ENCODE measurements around the gene OXSM. TPM values are rescaled to one million over a fixed set of nuclear protein-coding genes. Genes with fewer than 3 reads are reported as not detected.

OXSM gene
- 10 to 100 TPM in 3 of 4 donors, 1 to 10 TPM in 1; 5.0 to 13.5 (median 11.2) TPM for total RNA-seq

- TF ChIP-seq, protein P1, sequence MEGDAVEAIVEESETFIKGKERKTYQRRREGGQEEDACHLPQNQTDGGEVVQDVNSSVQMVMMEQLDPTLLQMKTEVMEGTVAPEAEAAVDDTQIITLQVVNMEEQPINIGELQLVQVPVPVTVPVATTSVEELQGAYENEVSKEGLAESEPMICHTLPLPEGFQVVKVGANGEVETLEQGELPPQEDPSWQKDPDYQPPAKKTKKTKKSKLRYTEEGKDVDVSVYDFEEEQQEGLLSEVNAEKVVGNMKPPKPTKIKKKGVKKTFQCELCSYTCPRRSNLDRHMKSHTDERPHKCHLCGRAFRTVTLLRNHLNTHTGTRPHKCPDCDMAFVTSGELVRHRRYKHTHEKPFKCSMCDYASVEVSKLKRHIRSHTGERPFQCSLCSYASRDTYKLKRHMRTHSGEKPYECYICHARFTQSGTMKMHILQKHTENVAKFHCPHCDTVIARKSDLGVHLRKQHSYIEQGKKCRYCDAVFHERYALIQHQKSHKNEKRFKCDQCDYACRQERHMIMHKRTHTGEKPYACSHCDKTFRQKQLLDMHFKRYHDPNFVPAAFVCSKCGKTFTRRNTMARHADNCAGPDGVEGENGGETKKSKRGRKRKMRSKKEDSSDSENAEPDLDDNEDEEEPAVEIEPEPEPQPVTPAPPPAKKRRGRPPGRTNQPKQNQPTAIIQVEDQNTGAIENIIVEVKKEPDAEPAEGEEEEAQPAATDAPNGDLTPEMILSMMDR (IDR thresholded peaks at IDR 0.05): no peak
- peak; percentile 95 to 96 (median 95) for TF ChIP-seq POLR2AphosphoS5 (IDR thresholded peaks at IDR 0.05)
- peak; percentile 90 for TF ChIP-seq EP300 (IDR thresholded peaks at IDR 0.05; ENCODE audit: low read depth)
- TF ChIP-seq POLR2A (IDR thresholded peaks at IDR 0.05): peak; percentile 86
- in situ Hi-C loops (cut with MboI; ENCODE audit: low pct_ligation_motif_present in 1 of 4, low pct_unique_long_range_greater_than_20kb in 1 of 4, low sequenced_read_pairs in 3 of 4): loop anchor here in 2 of 4 donors (10.0 to 25.0 kb wide), 2 partner anchors 125 to 128 kb away; partner anchors contain the start of gene TOP2B (in 2 of the 2)
- WGBS, 2 donors (ENCODE audit: low coverage in 1 of 2): 0 to 6% methylated on average over 5 to 55 of the region's 56 CpGs
- peak; percentile 95 for DNase-seq
- H3K27me3 ChIP-seq: no peaks in the 10 kb centered on the region
- H3K4me1 ChIP-seq: peaks cover 6 to 50% (median 20%) of the 10 kb centered on the region in 4 donors
- intact Hi-C loops (cut with DNase I; ENCODE audit: low total_unique reads): no loop called here
- no peaks in the 10 kb centered on the region for H3K36me3 ChIP-seq
- peak within 1 kb of the TSS; percentile 84 to 90 (median 88) for H3K27ac ChIP-seq
- peak within 1 kb of the TSS; percentile 40 to 67 (median 52) for H3K4me3 ChIP-seq
- no peaks in the 10 kb centered on the region for H3K9me3 ChIP-seq
Measured at GRCh38 chr3:25789596-25790556, at the start of gene OXSM. TSS of gene OXSM (plus strand) at chr3:25790090. CDS start at chr3:25791021, 931 bp downstream.

DNA sequence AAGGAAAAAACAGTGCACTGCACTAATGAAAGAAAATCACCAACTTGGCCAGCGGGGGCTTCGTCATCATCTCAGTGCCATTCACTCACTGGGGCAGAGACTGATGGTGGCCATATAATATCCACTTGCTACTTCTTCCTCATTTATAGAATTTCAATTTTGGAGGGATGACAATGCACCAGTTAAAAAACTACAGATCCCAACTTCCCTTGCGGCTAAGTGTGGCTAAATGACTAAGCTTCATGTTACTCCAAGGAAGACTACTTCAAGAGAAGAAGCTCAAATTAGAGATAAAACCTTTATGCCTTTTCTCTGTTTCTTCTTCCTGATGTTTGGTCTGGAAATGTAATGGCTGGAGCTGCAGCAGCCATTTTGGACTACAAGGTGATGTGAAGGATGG lies 45.4 kb upstream of the OXSM start:
- no peak for DNase-seq
- Histone ChIP-seq H3K4me3 (no peak overlapping the region), H3K27me3 (no peaks in the 10 kb centered on the region), H3K4me1 (no peaks in the 10 kb centered on the region), H3K9me3 (no peaks in the 10 kb centered on the region), H3K36me3 (peaks cover 0 to 25% (median 7%) of the 10 kb centered on the region in 4 donors), H3K27ac (no peak overlapping the region)
- in situ Hi-C loops (cut with MboI; ENCODE audit: low pct_ligation_motif_present in 1 of 4, low pct_unique_long_range_greater_than_20kb in 1 of 4, low sequenced_read_pairs in 3 of 4) (no loop called here), intact Hi-C loops (cut with DNase I; ENCODE audit: low total_unique reads) (no loop called here)
- WGBS, 2 donors (ENCODE audit: low coverage in 1 of 2): 95 to 99% methylated on average over 3 of the region's 3 CpGs
- no peak for TF ChIP-seq EP300 (IDR thresholded peaks at IDR 0.05; ENCODE audit: low read depth)
- TF ChIP-seq POLR2A (IDR thresholded peaks at IDR 0.05): no peak
- TF ChIP-seq, protein P1 (IDR thresholded peaks at IDR 0.05): no peak
- no peak for TF ChIP-seq POLR2AphosphoS5 (IDR thresholded peaks at IDR 0.05)

DNA sequence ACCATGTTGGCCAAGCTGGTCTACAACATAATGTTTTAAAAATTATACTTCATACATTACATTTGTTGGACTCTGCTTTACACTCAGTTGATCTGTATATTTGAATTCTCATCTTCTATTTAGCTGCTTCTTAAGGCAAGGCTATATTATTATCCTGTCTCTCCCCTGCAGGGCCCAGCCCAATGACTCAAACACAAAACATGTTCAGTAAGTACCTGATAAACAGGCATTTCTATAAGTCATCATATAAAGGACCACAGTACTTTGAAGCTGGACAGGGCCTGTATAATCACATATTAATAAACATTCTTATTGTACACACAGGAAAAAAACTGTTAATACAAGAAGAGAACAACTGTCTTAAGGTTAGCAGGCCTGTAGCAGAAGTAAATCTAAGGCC lies 42.9 kb upstream of the OXSM start:
- Histone ChIP-seq H3K27ac (no peak overlapping the region), H3K4me1 (no peaks in the 10 kb centered on the region), H3K36me3 (peaks cover 0 to 40% (median 15%) of the 10 kb centered on the region in 4 donors), H3K27me3 (no peaks in the 10 kb centered on the region), H3K9me3 (no peaks in the 10 kb centered on the region), H3K4me3 (no peak overlapping the region)
- TF ChIP-seq, protein P1 (IDR thresholded peaks at IDR 0.05): no peak
- TF ChIP-seq EP300 (IDR thresholded peaks at IDR 0.05; ENCODE audit: low read depth): no peak
- TF ChIP-seq POLR2A (IDR thresholded peaks at IDR 0.05): no peak
- TF ChIP-seq POLR2AphosphoS5 (IDR thresholded peaks at IDR 0.05): no peak
- intact Hi-C loops (cut with DNase I; ENCODE audit: low total_unique reads): no loop called here
- DNase-seq: no peak
- in situ Hi-C loops (cut with MboI; ENCODE audit: low pct_ligation_motif_present in 1 of 4, low pct_unique_long_range_greater_than_20kb in 1 of 4, low sequenced_read_pairs in 3 of 4): no loop called here

GRCh38 chr3:25748189-25748588 lies 41.7 kb upstream of the OXSM start:
- Histone ChIP-seq H3K27ac (no peak overlapping the region), H3K9me3 (no peaks in the 10 kb centered on the region), H3K4me1 (no peaks in the 10 kb centered on the region), H3K27me3 (no peaks in the 10 kb centered on the region), H3K36me3 (peaks cover 0 to 40% (median 15%) of the 10 kb centered on the region in 4 donors), H3K4me3 (no peak overlapping the region)
- intact Hi-C loops (cut with DNase I; ENCODE audit: low total_unique reads): no loop called here
- in situ Hi-C loops (cut with MboI; ENCODE audit: low pct_ligation_motif_present in 1 of 4, low pct_unique_long_range_greater_than_20kb in 1 of 4, low sequenced_read_pairs in 3 of 4): no loop called here
- 90 to 93% methylated on average over 3 of the region's 3 CpGs for WGBS, 2 donors (ENCODE audit: low coverage in 1 of 2)
- DNase-seq: no peak
- TF ChIP-seq POLR2A (IDR thresholded peaks at IDR 0.05) (no peak), POLR2AphosphoS5 (IDR thresholded peaks at IDR 0.05) (no peak), EP300 (IDR thresholded peaks at IDR 0.05; ENCODE audit: low read depth) (no peak)
- TF ChIP-seq, protein P1 (IDR thresholded peaks at IDR 0.05): no peak
